Stimulated activated CD4-positive, alpha-beta T cell treated with anti-CD3 and anti-CD28 coated beads, TNF-alpha, amount 100 ng/mL, for 4 hours (primary cell): ENCODE measurements around the gene PRDM1.
"Not testable (repeated sequence)": the region's sequence is repeated elsewhere in the genome, so short reads cannot be mapped to it uniquely, and the experiment has no call there.

Experiments used
- DNase-seq, 3 experiments: peaks; one replicate each; pipeline ENCODE4 v3.0.0-alpha.2; 2020; ENCODE audit warnings: low read depth in 3 of 3

The PRDM1 gene

DNA sequence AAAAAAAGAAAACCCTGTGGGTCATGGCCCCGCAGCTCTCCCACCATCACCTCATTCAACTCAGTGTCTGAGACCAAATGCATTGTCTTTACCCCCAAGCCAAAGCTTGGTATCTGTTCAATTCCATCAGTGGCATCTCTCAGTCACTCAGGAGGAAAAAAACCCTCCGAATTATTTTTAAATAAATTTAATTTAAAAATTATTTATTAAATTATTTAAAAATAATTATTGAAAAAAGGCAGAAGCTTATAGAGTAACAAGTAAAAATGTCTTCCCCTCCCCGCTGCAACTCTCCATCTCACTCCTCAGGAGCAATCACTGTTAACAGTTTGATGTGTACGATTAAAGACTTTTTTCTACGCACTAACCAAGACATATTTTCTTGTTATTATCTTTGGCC is 50.7 kb downstream of the PRDM1 start:
- DNase-seq: no peak

DNA sequence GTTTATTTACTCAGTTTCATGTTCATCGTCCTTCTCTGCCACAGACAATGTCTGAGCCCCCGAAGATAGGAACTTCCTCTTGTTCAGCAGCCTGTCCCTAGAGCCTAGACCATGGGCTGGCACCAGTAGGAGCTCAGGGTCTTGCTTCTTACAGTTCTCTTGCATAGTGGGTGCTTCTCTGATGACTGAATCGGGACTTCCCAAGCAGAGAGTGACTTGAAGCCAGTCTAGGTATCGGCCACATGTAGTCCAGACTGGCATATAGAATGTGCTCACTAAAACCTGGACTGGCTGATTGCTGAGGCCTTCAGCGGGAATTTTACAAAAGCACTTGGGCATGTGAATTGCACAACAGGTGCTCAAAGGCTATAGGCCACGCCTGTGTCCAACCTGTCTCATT is 52.0 kb downstream of the PRDM1 start:
- DNase-seq: no peak

DNA sequence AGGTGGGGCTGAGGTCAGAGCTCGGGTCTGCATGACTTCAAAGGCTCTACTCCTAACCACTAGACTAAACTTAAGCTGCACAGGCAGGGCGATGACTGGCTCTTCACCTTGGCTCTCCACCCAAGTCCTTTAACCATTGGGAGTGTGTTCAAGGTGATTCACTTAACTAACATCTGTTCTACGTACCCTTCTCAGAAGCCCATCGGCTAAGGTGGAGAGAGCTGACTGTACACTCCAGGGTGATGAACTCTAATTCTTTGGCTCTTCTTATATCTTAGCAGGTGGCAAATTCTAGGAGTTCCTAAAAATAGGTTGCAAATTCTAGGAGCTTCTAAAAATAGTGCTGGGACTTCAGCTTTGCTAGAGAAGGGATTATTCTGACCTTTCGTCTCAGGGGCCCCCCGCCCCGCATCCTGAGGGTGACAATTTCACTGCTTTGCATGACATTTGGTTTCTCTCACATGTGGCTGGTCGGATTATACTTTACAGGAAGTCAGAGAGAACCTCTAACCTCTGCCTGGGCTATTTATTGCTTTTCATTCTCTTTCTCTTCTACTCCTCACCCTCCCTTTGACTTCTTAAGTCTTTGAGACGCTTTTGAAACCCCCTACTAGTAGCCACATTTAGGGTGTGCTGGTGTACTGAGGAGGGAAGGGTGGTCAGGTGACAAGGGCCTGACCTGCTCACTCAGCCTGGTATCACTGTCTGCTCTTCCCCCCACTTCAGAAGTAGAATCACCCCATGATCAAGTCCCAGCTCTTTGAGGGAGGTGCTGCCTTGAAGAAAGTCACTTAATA is 55.5 kb downstream of the PRDM1 start:
- peak in 1 of 3 experiments; percentile 21 for DNase-seq

DNA sequence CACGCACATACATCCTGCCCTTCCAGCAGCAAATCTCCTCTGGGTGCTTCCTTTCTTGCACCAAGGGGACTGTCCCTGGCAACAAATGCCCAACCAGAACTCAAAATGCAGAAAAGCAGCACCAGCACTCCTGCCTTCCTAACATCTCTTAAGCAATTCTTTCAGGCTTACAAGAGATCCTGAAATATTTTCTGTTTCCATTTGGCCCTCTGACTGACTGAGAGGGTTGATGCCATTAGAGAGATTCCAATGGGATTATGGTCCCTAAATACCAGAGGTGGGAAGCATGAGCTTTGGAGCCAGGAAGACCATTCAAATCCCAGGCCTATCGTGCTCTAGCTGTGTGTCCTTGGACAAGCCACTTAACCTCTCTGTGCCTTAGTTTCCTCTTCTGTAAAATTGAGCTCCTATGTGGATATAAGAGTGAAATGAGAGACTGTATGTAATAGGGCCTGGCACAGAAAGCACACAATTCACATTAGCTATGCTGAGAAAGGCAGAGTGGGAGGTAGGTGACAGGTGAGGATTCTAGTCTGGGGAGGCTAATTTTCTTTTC is 56.8 kb downstream of the PRDM1 start:
- no peak for DNase-seq

DNA sequence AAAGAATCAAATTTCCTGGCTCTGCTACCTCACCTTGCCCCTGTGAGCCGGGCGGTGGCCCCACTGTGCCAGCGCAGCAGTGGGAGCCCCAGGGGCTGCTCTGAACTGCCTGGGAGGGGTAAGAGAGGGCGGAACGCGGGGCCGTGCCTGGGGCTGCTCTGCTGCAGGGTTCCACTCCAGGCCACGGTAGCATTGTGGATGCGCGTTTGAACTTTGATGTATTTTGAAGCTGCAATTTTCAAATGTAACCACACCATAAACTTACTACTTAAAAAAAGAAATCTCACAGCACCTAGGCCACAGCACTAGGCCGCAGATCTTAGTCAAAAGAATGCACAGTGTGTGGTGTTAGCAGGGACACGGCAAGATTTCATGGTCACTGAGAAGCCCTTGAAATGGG is 57.5 kb downstream of the PRDM1 start:
- no peak for DNase-seq

DNA sequence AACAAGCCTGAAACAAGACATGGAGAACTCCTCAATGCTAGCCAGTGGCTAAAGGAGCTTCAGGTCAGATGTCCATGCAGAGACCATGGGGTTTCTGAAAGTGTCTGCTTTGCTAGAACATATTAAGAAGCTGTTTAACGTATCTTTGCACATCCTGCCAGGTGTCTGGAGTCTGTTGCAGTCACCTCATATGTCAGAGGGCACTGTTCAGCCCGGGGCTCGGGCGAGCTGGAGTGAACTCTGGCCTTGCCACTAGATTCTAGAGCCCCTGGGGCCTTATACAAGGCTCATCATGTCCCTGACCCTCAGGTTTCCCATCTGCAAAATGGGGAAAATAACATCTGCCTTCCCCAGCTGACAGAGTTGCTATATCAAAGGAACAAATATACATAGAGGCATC is 59.0 kb downstream of the PRDM1 start:
- DNase-seq: no peak

DNA sequence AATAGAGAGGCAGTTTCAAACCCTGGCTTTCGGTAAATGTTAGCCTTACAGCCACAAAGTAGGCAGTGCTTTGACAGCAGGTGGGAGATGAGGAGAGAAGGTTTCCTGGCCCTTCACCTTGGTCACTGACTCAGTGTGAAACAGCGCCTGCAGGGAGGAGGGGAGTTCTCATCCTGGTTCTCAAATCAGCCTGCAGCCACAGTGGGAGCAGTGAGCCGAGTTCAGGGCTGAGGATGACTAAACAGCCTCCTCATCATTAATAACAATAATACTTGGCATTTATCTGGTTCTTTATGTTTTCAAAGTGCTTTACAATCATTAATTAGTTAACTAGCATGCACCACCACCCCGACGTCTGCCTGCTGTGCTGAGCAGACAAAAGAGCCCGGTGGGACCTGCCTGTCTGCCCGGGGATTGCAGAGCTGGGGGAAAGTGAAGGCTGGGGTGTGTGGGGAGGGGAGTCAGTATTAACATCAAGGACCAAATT is 59.6 kb downstream of the PRDM1 start:
- no peak for DNase-seq

DNA sequence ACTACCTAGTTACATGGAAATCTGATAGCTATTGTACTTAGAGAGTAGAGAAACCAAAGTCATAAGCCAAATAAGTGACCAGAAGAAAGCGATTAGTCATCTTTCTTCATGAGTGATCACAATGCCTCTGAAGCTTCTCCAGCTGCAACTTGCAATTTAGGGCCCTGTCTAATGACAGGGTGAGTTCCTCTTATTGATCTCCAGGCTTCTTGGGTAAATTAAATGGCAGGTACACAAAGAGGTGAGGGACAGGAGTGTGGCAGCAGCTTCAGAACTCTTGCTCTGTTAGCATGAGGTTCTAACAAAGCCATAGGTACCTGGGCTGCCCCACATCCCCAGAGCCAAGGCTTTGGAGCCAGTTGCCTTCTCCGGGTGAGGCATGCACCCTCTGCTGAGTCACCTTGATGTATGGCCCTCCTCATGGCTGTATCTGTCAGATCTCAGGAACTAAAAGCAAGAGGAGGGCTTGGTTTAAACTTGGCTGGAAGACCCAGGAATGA is 60.8 kb downstream of the PRDM1 start:
- no peak for DNase-seq

DNA sequence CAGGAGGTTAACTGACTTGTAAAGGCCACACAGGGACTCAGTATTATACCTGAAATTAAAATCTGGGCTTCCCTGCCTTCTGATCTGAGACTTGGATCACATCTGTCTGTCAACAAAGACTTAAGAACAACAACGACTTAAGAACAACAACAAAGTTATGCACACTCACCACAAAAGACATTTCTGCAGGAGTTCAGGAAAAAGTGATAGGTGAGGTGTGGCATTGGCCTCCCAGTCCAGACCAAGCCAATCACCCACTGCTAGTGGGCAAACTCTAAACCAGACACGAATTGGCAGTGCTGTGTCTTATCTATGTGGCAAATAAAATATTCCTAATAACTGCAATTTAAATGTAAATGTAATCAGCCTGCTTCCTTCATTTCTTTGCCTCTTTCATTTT is 61.3 kb downstream of the PRDM1 start:
- DNase-seq: no peak

DNA sequence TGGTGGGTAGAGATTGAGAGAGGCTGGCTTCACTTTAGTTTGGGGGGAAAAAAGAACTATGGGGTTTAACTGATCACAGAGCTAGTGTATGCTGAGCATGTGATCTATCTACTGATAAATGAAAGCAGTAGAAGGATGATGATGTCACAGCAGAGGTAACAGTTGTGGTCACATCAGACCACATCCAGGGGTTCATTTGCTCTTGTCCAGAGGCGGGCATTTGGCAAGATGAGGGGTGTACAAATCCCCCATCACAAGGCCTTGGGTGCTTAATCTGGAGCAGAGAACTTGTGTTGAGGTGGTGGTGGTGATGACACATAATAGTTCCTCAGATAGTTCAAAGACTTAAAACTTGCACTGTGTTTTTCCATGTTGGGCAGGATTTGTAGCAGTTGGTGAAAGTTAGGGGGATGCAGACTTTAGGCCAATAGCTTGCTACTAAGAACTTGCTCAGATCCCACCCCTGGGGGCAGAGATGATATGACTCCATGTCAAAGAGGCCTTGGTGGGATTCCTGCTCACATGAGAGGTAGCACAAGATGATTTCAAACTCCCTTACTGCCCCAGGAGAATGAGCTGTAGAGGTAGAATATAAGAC is 63.4 kb downstream of the PRDM1 start:
- DNase-seq: no peak

DNA sequence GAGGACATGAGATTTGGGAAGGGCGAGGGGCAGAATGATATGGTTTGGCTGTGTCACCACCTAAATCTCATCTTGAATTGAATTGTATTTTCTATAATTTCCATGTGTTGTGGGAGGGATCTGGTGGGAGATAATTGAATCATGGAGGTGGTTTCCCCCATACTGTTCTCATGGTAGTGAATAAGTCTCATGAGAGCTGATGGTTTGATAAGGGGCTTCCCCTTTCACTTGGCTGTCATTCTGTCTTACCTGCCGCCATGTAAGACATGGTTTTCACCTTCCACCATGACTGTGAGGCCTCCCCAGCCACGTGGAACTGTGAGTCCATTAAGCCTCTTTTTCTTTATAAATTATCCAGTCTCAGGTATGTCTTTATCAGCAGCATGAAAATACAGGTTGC is 66.3 kb downstream of the PRDM1 start:
- DNase-seq: not testable (repeated sequence)

DNA sequence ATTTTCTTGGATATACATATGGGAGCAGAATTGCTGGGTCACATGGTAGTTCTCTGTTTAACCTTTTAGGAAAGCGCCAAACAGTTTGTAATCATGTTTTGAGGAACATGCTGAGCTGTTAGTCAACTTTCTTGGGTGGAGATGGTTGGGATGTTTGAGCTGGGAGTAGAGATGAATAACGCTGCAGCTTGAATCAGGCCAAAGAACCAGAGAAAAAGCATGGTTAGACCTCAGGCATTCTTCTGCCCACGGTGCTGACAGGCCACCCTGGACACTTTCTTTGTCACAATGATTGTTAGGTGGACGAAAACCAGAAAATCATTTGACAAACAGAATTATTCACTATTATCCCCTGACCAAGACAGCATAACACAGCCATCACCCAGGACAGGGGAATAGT is 66.8 kb downstream of the PRDM1 start:
- no peak for DNase-seq

DNA sequence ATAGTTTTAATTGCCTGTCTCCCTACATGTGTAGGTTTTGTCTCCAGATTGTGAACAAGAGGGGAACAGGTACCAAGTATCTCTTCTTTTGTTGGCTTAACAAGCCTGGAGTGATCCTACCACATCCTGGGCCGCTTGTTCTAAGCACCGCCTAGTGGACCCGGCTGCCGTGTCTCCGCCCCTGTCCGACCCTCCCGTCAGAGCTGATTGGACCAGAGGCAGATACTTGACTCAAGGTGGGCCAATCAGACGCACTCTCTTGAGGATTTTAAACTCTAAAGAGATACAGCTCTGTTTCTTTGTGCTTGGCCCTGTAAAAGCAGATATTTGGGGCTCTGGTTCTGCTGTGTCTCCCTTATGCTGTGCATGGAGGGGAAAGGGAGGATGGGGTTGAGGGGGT is 68.2 kb downstream of the PRDM1 start:
- DNase-seq: no peak

DNA sequence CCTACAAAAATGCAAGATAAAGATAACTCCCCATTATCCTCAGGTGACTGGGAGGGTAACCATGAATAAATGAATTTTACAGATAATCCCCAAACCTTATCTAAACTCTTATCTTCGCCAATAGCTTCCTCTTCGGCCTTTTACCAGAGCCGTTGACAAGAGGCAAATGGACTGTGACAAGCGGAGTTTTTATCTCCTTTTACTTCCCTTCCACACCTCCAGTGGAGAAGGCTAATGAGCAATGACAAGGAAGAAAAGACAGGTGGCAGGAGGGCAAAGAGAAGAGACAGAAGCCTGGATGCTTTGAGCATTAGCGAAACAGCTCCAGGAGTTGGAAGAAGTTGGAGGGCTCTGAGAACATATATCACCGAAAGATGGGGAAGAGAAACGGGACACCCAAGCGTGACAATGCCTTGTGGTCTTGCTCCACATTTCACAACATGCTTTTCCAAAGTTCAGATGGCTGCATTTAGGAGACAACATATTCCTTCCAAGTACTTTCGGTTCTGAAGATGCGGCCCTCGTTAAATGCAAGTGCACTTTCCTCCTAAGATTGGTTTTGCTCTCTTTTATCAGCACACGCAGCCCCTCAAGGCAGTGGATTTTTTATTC is 69.2 kb downstream of the PRDM1 start:
- no peak for DNase-seq

DNA sequence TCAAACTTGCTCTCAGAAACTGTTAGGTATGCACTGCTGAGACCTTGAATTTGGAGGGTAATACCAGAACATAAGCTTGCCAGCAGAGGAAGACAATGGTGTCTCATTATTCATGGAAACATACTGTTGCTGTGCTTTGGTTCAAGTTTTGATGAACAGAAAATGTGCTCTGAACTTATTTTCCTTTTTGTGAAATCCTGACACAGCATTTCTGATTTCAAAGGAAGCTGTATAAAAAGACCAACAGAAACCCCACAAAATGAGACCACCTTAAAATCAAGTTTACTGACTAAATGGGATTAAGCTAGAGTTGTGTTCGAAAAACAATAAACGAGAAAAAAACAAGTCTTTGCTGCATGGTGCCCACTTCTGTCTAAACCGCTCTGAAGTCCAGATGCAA is 70.3 kb downstream of the PRDM1 start:
- no peak for DNase-seq

DNA sequence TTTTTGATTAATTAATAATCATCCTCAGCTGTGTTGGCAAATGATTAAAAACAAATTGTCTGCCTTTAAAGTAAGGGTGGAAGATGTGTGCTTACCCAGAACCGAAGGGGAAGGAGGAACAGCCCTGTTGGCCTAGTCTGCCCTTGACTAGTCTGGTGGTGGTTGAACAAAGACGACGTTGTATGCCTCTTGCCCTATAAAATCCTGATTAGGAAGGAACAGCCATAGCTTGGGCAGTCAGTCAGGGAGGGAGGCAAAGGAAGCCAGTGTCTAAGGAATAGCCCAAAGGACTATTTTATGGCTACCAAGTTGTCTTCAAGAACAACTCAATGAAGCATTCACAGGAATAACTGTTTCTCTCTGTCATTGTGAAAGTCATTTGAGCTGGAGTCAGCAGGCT is 70.7 kb downstream of the PRDM1 start:
- DNase-seq: no peak

DNA sequence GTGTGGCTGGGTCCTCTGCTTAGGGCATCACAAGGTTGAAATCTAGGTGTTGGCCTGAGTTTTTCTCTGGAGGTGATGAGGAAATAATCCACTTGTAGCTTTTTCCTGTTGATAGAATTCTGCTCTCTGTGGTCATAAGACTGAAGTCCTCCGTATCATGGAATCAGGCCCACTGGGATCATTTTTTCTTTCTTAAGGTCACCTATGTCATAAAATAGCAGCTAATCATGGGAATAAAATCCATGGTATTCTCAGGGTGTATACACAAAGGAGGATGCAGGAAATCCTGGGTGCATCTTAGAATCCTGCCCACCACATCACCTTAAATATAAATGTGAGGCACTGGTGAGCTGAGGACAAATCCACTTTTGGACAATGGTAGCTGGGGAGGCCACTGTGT is 72.7 kb downstream of the PRDM1 start:
- no peak for DNase-seq
